GM13976 (cell line): ENCODE measurements around the gene RMRP.
"Not testable (repeated sequence)": the region's sequence is repeated elsewhere in the genome, so short reads cannot be mapped to it uniquely, and the experiment has no call there.

ENCODE experiments used
- DNase-seq: peaks from one replicate; pipeline ENCODE4 v3.0.0; 2012; ENCODE audit warnings: low spot score
- CTCF ChIP-seq: IDR thresholded peaks from 2 replicates; pipeline ENCODE4 v1.5.1; 2012; ENCODE audit warnings: borderline replicate concordance, mild to moderate bottlenecking; ENCODE audit not compliant: insufficient read depth; ENCODE audit errors: extremely low read depth, missing control alignments, control extremely low read depth
- in situ Hi-C: fragments of 300-500 bp; cut with MboI; formaldehyde crosslinking; loops from one replicate; pipeline ENCODE4 v1.12.0; 2022; ENCODE audit warnings: low sequenced_read_pairs, mixed read lengths, inconsistent platforms; ENCODE audit not compliant: unreplicated experiment

The RMRP gene

GRCh38 chr9:35643046-35643445, 14.8 kb downstream of the RMRP start:
- no peak for DNase-seq
- in situ Hi-C loops = no loop called here
- TF ChIP-seq CTCF = no peak

- in situ Hi-C loops, DNase-seq: not testable (repeated sequence)
Observed at GRCh38 chr9:35641478-35641877, 16.3 kb downstream of the RMRP start.

- DNase-seq, in situ Hi-C loops: not testable (repeated sequence)
Observed at GRCh38 chr9:35640431-35640830, 17.4 kb downstream of the RMRP start.

GRCh38 chr9:35639631-35640030, 18.2 kb downstream of the RMRP start:
- no peak for DNase-seq
- TF ChIP-seq CTCF = no peak
- in situ Hi-C loops = no loop called here

GRCh38 chr9:35639225-35639624, 18.6 kb downstream of the RMRP start:
- DNase-seq, in situ Hi-C loops: not testable (repeated sequence)

- in situ Hi-C loops = not testable (repeated sequence)
Observed at GRCh38 chr9:35638751-35639150, 19.1 kb downstream of the RMRP start.

GRCh38 chr9:35637427-35637955, 20.3 kb downstream of the RMRP start:
- DNase-seq, in situ Hi-C loops: not testable (repeated sequence)

More at GRCh38 chr9:35638751-35639150, 19.1 kb downstream of the RMRP start:
- DNase-seq = not testable (repeated sequence)

- in situ Hi-C loops, DNase-seq: not testable (repeated sequence)
Observed at GRCh38 chr9:35636877-35637246, 21.0 kb downstream of the RMRP start.

GRCh38 chr9:35636135-35636876, 21.5 kb downstream of the RMRP start:
- no peak for TF ChIP-seq CTCF
- DNase-seq = no peak
- in situ Hi-C loops = no loop called here

- DNase-seq = no peak
- in situ Hi-C loops = no loop called here
Observed at GRCh38 chr9:35635730-35636129, 22.1 kb downstream of the RMRP start.

More at GRCh38 chr9:35635730-35636129, 22.1 kb downstream of the RMRP start:
- TF ChIP-seq CTCF = no peak
